NCI-H1436 (cell line): ENCODE measurements around the gene FAM228B.
A peak's percentile ranks its signal among the peaks of the same experiment; 100 is the strongest.
"Not testable (repeated sequence)": the region's sequence is repeated elsewhere in the genome, so short reads cannot be mapped to it uniquely, and the experiment has no call there.

Source experiments
- DNase-seq: peaks from one replicate; lab custom pipeline; 2025; lab: John Stamatoyannopoulos, UW

FAM228B gene

GRCh38 chr2:24102677-24103076, 20.6 kb upstream of the FAM228B start:
- no peak for DNase-seq

GRCh38 chr2:24104110-24104650, 19.1 kb upstream of the FAM228B start:
- DNase-seq, result no peak

GRCh38 chr2:24104906-24105305, 18.4 kb upstream of the FAM228B start:
- no peak for DNase-seq

- DNase-seq, result no peak
Measured at GRCh38 chr2:24105816-24106215, 17.5 kb upstream of the FAM228B start.

- no peak for DNase-seq
Measured at GRCh38 chr2:24106786-24107185, 16.5 kb upstream of the FAM228B start.

- DNase-seq, result no peak
Measured at GRCh38 chr2:24107336-24107735, 15.9 kb upstream of the FAM228B start.

- DNase-seq, result not testable (repeated sequence)
Measured at GRCh38 chr2:24109431-24109830, 13.8 kb upstream of the FAM228B start.

- DNase-seq, result no peak
Measured at GRCh38 chr2:24110660-24111303, 12.5 kb upstream of the FAM228B start.

- DNase-seq, result no peak
Measured at GRCh38 chr2:24111407-24111901, 11.8 kb upstream of the FAM228B start.

- DNase-seq, result no peak
Measured at GRCh38 chr2:24115057-24115456, 8.2 kb upstream of the FAM228B start.

- peak; percentile 46 for DNase-seq
Measured at GRCh38 chr2:24117902-24118301, 5.4 kb upstream of the FAM228B start.

GRCh38 chr2:24121066-24121465, 2.2 kb upstream of the FAM228B start:
- no peak for DNase-seq

- DNase-seq, result no peak
Measured at GRCh38 chr2:24121469-24121868, 1.8 kb upstream of the FAM228B start.

GRCh38 chr2:24122366-24123194, 689 bp upstream of the FAM228B start:
- peak; percentile 40 for DNase-seq

- DNase-seq, result peak; percentile 30
Measured at GRCh38 chr2:24123922-24124580, 782 bp downstream of the FAM228B start.

GRCh38 chr2:24125956-24126355, 2.7 kb downstream of the FAM228B start:
- DNase-seq, result no peak

GRCh38 chr2:24132543-24132942, 9.3 kb downstream of the FAM228B start:
- no peak for DNase-seq

- not testable (repeated sequence) for DNase-seq
Measured at GRCh38 chr2:24140305-24140704, 17.0 kb downstream of the FAM228B start.

- no peak for DNase-seq
Measured at GRCh38 chr2:24147364-24147763, 24.1 kb downstream of the FAM228B start.

- DNase-seq, result no peak
Measured at GRCh38 chr2:24152413-24153197, 29.3 kb downstream of the FAM228B start.

- DNase-seq, result no peak
Measured at GRCh38 chr2:24153478-24153877, 30.2 kb downstream of the FAM228B start.

- DNase-seq, result no peak
Measured at GRCh38 chr2:24158131-24158530, 34.9 kb downstream of the FAM228B start.
